ENCODE measurements around the gene POC1A. TPM values are rescaled to one million over a fixed set of nuclear protein-coding genes. Genes with fewer than 3 reads are reported as not detected.
A peak's percentile ranks its signal among the peaks of the same experiment; 100 is the strongest.

POC1A gene
- total RNA-seq, 1 donor, result 10.0 TPM

DNA sequence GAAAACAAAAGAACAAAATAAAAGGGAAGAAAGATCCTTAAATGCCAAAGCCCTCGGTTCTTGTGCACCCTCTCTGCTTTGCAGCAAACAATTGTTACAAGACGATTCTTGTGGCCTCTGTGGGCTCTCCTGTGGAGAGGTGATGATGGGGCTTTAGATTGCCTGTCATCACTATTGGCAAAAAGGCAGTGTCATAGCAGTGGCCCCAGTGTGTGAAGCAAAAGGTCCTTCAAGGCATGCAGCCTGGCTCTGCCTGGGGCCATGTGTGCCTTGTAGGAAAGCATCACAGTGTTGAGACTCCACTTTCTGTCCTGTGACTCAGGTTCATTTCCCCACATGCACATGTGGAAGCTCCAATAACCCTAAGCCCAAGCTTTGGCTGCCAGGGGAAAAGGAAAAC is 43.7 kb downstream of the POC1A start:
- no peak for DNase-seq (ENCODE audit: low read depth)

DNA sequence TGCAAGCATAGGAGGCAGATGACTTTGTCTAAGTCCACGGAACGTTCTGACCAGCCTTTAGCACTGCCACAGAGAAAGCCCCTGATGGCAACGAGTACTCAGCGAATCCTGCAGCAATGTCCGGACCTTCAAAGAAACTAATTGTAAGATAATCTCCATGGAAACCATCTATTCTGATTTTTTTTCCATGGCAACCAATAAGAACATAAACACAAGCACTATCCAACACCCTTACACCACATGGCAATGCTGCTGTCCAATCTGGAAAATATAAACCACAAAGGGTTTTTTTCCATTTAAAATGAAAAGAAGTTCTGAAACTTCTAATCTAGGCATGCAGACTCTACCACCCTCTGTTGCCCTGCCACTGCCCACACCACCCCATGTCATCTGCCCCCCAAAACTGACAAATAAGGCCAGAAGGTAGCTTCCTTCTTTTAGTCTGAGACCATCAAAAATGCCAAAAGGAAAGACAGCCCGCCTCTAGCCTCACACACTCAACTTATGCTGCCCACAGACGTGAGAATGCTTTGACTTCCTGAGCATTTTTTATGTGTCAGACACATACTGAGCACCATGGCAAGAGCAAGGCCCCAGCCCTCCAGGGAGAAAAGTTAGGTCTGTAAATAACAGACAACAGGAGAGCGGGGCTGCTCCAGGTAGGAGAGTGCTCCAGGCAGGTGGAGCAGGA is 44.5 kb downstream of the POC1A start:
- peak; percentile 65 for DNase-seq (ENCODE audit: low read depth)
- no peak overlapping the region for H3K4me3 ChIP-seq (ENCODE audit: low read depth, low read length)
- TF ChIP-seq, protein P1, sequence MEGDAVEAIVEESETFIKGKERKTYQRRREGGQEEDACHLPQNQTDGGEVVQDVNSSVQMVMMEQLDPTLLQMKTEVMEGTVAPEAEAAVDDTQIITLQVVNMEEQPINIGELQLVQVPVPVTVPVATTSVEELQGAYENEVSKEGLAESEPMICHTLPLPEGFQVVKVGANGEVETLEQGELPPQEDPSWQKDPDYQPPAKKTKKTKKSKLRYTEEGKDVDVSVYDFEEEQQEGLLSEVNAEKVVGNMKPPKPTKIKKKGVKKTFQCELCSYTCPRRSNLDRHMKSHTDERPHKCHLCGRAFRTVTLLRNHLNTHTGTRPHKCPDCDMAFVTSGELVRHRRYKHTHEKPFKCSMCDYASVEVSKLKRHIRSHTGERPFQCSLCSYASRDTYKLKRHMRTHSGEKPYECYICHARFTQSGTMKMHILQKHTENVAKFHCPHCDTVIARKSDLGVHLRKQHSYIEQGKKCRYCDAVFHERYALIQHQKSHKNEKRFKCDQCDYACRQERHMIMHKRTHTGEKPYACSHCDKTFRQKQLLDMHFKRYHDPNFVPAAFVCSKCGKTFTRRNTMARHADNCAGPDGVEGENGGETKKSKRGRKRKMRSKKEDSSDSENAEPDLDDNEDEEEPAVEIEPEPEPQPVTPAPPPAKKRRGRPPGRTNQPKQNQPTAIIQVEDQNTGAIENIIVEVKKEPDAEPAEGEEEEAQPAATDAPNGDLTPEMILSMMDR (IDR thresholded peaks at IDR 0.05; ENCODE audit: insufficient read depth, low read length), result no peak

More for the DNA sequence above, 43.7 kb downstream of the POC1A start:
- TF ChIP-seq, protein P1 (IDR thresholded peaks at IDR 0.05; ENCODE audit: insufficient read depth, low read length), result no peak
- H3K4me3 ChIP-seq (ENCODE audit: low read depth, low read length), result no peak overlapping the region

DNA sequence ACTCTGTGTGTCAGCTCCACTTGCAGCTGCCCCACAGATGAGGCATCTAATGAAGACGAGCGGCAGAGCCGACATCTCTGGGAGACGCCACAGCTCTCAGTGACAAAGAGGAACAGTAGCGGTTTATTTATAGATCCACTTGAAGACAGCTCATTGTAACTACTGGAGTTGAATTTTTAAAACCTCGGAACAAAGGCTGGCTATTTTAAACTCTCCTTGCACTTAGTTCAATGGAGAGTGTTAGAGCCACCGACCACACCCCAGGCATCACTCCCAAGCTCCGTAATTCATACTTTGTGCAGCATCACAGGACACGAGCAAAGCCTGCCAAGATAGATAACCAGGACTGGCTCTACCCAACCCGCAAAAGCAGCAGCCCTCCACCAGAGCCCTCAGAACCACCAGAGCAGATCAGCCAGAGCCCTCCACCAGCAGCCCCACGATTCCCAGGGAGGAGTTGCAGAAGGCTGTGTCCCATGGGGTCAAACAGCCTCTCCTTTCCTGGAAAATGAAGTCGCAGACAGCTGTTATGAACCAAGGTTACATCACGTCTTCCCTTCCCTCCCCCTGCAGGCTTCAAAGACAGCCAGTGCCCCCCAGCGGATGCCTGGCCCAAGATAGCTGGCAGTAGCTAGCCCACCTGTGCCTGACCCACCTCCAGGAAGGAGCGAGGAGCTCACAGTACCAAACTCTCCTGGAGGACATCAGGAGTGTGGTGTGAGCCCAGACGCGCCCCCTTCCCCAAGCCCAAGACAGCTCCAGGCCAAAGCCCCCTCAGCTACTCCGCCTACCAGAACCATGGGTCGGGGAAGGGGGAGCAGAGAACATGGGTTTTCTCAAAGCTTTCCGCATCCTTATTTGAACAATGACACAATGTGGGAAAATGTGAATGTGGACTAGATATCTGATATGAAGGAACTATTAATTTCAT is 45.7 kb downstream of the POC1A start:
- TF ChIP-seq, protein P1 (IDR thresholded peaks at IDR 0.05; ENCODE audit: insufficient read depth, low read length), result peak; percentile 30
- no peak overlapping the region for H3K4me3 ChIP-seq (ENCODE audit: low read depth, low read length)
- peak; percentile 48 for DNase-seq (ENCODE audit: low read depth)

DNA sequence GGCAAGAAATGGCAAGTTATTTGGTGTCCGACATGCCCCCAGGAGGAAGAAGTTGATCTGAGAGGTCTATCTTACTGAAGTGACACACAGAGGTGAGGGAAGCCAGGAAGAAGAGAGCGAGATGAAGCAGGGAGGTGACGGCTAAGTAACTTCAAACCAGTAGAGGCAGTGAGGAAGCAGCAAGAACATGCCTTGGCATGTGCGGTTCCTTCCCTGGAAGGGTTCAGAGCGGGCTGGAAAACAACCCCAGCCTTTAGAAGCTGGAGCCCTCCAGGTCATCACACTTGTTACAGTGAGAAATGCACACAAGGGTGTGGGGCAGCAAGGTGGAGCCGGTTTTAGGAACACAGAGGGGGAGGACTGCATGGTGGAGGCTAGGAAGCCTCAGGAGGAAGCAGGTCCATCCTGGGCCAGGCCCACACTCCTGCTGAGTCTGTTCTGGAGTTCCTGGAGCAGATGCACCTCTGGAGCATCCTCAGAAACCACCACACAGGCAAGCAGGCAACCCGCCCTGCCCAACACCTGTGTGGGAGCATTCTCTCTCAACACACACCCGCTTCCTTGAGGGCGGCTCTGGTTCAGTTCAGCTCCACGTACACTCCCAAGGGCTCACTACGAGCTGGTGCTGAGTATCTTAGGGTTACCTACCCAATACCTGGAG is 47.1 kb downstream of the POC1A start:
- H3K4me3 ChIP-seq (ENCODE audit: low read depth, low read length), result no peak overlapping the region
- no peak for DNase-seq (ENCODE audit: low read depth)
- TF ChIP-seq, protein P1 (IDR thresholded peaks at IDR 0.05; ENCODE audit: insufficient read depth, low read length), result no peak

DNA sequence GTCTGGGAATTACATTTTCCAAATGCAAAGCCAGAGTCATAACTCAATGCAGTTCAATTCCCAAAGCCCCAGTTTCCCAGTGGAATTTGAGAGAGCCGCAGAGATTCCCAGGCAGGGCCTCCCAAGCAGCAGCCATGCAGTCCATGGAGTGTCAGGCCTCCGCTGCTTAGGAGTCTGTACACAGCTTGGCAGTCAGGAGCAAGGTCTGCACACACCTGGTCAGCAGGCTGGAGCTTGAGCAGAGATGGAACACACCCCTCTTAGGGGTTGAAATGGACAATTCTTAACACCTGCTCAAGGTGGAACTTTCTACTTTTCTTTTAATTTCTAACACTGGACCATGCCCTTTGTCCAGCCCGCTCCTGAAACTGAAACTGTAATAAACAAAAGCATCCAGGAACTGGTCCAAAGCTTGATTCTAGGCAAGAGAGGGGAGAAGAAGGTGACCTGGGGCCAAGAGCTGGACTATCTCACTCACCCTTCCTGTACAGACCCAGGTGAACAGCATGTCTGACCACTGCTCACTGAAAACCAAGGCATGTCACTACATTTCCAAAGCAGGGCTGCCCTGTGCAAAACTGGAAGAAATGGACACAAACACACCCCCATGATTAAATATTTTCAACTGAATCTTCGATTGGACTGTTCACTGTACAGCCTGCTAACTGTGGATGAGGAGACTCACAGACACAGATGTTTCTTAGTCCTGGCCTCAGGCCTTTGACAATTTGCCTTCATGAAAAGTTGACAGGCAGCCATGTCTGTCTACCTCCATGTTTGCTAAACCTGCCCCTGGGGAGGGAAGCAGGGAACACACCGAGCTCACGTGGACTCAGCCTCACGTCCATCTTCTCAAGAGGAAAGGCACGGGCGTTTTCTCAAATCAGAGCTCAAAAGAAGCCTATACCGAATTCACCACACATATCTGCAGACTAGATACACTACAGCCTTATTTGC is 49.3 kb downstream of the POC1A start:
- no peak overlapping the region for H3K4me3 ChIP-seq (ENCODE audit: low read depth, low read length)
- no peak for DNase-seq (ENCODE audit: low read depth)
- TF ChIP-seq, protein P1 (IDR thresholded peaks at IDR 0.05; ENCODE audit: insufficient read depth, low read length), result no peak

DNA sequence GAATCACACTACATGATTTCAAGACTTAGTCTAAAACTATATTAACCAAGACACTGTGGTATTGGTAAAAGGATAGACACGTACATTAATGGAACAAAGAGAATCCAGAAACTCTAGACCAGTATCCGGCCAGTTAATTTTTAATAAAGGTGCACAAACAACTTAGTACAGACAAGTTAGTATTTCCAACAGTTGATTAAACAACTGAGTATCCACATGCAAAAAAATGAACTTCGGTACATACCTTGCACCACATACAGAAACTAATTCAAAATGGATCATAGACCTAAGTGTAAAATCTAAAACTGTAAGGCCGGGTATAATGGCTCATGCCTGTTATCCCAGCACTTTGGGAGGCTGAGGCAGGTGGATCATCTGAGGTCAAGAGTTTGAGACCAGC is 51.3 kb downstream of the POC1A start:
- TF ChIP-seq, protein P1 (IDR thresholded peaks at IDR 0.05; ENCODE audit: insufficient read depth, low read length), result no peak
- H3K4me3 ChIP-seq (ENCODE audit: low read depth, low read length), result no peak overlapping the region
- no peak for DNase-seq (ENCODE audit: low read depth)
